DND-41 (cell line): Measurements from ENCODE around the gene QRFPR.
"Not testable (repeated sequence)": the region's sequence is repeated elsewhere in the genome, so short reads cannot be mapped to it uniquely, and the experiment has no call there.

Source experiments
- ATAC-seq: fragments of 200-7000 bp; cut with Tn5 transposase; 3 replicates; pipeline ENCODE4 v1.9.1; 2021; ENCODE audit warnings: low read depth; ENCODE audit not compliant: insufficient read depth
- DNase-seq: peaks from one replicate; pipeline ENCODE4 v3.0.0-alpha.2; 2020
- H2AFZ ChIP-seq: 2 replicates; pipeline ENCODE4 v1.6.0; 2012; ENCODE audit warnings: low read depth, low read length
- H3K27ac ChIP-seq: 2 replicates; pipeline ENCODE4 v1.5.1; 2012; ENCODE audit warnings: low read length, inconsistent platforms
- H3K27me3 ChIP-seq: fragments of 200-600 bp; sonication (generic); 2 replicates; pipeline ENCODE4 v1.6.0; 2012; ENCODE audit warnings: low read length, mild to moderate bottlenecking, inconsistent platforms; ENCODE audit not compliant: insufficient read depth, poor library complexity
- H3K36me3 ChIP-seq: 2 replicates; pipeline ENCODE4 v1.5.1; 2012; ENCODE audit warnings: low read length, inconsistent platforms; ENCODE audit not compliant: insufficient read depth
- H3K4me1 ChIP-seq: 2 replicates; pipeline ENCODE4 v1.5.1; 2012; ENCODE audit warnings: mild to moderate bottlenecking, low read length; ENCODE audit not compliant: insufficient read depth
- H3K4me2 ChIP-seq: 2 replicates; pipeline ENCODE4 v1.6.0; 2012; ENCODE audit warnings: mild to moderate bottlenecking, moderate library complexity, low read length, inconsistent platforms; ENCODE audit not compliant: insufficient read depth
- H3K4me3 ChIP-seq, 2 experiments: fragments of 200-600 bp in 1 of 2; shearing (Covaris generic) in 1 of 2; 2 replicates each; pipeline ENCODE4 v1.5.1; 2012 to 2016; ENCODE audit warnings: inconsistent platforms in 2 of 2, low read length in 2 of 2, mild to moderate bottlenecking in 2 of 2, low read depth in 1 of 2, moderate library complexity in 1 of 2
- H3K79me2 ChIP-seq: 2 replicates; pipeline ENCODE4 v1.6.0; 2012; ENCODE audit warnings: low read length, inconsistent platforms; ENCODE audit not compliant: insufficient read depth
- H3K9ac ChIP-seq: 2 replicates; pipeline ENCODE4 v1.6.0; 2012; ENCODE audit warnings: low read depth, mild to moderate bottlenecking, inconsistent platforms, low read length, moderate library complexity
- H3K9me3 ChIP-seq: 2 replicates; pipeline ENCODE4 v1.5.1; 2012; ENCODE audit warnings: low read length, moderate library complexity, mild to moderate bottlenecking, inconsistent platforms; ENCODE audit not compliant: insufficient read depth, severe bottlenecking
- H4K20me1 ChIP-seq: 2 replicates; pipeline ENCODE4 v1.6.0; 2012; ENCODE audit warnings: low read length; ENCODE audit not compliant: insufficient read depth
- EZH2 ChIP-seq: IDR thresholded peaks from 3 replicates; pipeline ENCODE4 v1.6.1; 2012; ENCODE audit warnings: borderline replicate concordance, low read depth, mild to moderate bottlenecking, moderate library complexity, low read length, inconsistent platforms; ENCODE audit not compliant: severe bottlenecking
- TF ChIP-seq, protein P1 (sequence below): IDR thresholded peaks from 2 replicates; pipeline ENCODE4 v1.5.1; 2012; ENCODE audit warnings: borderline replicate concordance, low read length, moderate library complexity, mild to moderate bottlenecking; ENCODE audit not compliant: poor library complexity, severe bottlenecking; ENCODE audit errors: extremely low read depth

QRFPR gene

DNA sequence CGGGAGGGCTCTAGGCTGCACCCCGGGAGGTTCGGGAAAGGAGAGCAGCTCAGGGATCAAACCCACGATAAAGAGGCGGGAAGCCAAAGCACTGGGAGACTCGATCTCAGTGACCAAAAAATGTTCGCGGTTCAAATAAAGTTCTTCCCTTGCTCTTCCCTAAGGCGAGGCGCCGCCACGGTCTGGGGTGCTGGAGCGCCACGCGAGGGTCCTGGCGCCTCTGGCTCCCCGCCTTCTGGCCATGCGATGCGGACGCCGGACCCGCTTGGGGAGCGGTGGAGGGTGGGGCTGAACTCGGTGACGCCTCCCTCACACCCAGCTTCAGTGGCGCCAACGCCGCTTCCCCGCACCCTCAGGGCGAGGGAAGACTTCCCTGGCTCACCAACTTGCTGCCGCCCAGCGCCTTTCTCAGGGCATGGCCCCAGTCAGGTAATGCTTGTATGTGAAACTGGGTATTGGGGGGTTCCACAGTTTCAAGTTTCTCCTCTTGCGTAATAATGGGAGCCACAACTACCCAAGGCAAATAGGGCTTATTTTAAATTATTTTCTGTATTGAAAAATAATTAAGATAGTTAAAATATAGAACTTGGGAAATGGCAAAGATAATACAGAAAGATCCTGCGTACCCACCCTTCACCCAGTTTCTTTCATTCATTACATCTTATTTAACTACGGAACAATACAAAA, at the start of gene QRFPR:
Gene QRFPR (minus strand): TSS at position 243 of the 687 bp plus-strand sequence. CDS start 371 bp downstream, outside the sequence.
- Histone ChIP-seq H3K27ac (no peak within 1 kb of the TSS), H3K27me3 (no peaks in the 10 kb centered on the region), H3K4me1 (no peaks in the 10 kb centered on the region), H3K9ac (no peak within 1 kb of the TSS), H2AFZ (no peak within 1 kb of the TSS), H3K9me3 (no peaks in the 10 kb centered on the region), H3K4me2 (no peak within 1 kb of the TSS), H4K20me1 (no peaks in the 10 kb centered on the region), H3K4me3 (no peak within 1 kb of the TSS), H3K79me2 (no peaks in the 10 kb centered on the region), H3K36me3 (no peaks in the 10 kb centered on the region)
- DNase-seq (no peak), ATAC-seq (no peak)
- TF ChIP-seq EZH2: no peak

- DNase-seq (no peak), ATAC-seq (no peak)
- TF ChIP-seq EZH2: no peak
- TF ChIP-seq, protein P1, sequence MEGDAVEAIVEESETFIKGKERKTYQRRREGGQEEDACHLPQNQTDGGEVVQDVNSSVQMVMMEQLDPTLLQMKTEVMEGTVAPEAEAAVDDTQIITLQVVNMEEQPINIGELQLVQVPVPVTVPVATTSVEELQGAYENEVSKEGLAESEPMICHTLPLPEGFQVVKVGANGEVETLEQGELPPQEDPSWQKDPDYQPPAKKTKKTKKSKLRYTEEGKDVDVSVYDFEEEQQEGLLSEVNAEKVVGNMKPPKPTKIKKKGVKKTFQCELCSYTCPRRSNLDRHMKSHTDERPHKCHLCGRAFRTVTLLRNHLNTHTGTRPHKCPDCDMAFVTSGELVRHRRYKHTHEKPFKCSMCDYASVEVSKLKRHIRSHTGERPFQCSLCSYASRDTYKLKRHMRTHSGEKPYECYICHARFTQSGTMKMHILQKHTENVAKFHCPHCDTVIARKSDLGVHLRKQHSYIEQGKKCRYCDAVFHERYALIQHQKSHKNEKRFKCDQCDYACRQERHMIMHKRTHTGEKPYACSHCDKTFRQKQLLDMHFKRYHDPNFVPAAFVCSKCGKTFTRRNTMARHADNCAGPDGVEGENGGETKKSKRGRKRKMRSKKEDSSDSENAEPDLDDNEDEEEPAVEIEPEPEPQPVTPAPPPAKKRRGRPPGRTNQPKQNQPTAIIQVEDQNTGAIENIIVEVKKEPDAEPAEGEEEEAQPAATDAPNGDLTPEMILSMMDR: no peak
- Histone ChIP-seq H3K79me2 (no peaks in the 10 kb centered on the region), H3K27me3 (no peaks in the 10 kb centered on the region), H3K4me2 (no peak overlapping the region), H3K4me3 (no peak overlapping the region), H3K27ac (no peak overlapping the region), H3K4me1 (no peaks in the 10 kb centered on the region), H3K9ac (no peak overlapping the region), H3K36me3 (no peaks in the 10 kb centered on the region), H2AFZ (no peak overlapping the region), H3K9me3 (no peaks in the 10 kb centered on the region), H4K20me1 (no peaks in the 10 kb centered on the region)
These were observed 47.9 kb upstream of the QRFPR start for GRCh38 chr4:121428721-121429120.

- H3K27me3 ChIP-seq: no peaks in the 10 kb centered on the region
- no peaks in the 10 kb centered on the region for H3K4me1 ChIP-seq
- H3K79me2 ChIP-seq: no peaks in the 10 kb centered on the region
- H3K4me3 ChIP-seq: no peak overlapping the region
- no peak overlapping the region for H3K27ac ChIP-seq
- H3K9ac ChIP-seq: no peak overlapping the region
- TF ChIP-seq EZH2: no peak
- TF ChIP-seq, protein P1: peak; percentile 52
- H3K36me3 ChIP-seq: no peaks in the 10 kb centered on the region
- H3K9me3 ChIP-seq: no peaks in the 10 kb centered on the region
- no peak for DNase-seq
- ATAC-seq: no peak
- no peak overlapping the region for H3K4me2 ChIP-seq
- no peak overlapping the region for H2AFZ ChIP-seq
- H4K20me1 ChIP-seq: no peaks in the 10 kb centered on the region
These were observed 40.8 kb upstream of the QRFPR start for GRCh38 chr4:121421594-121421993.

- Histone ChIP-seq H4K20me1 (no peaks in the 10 kb centered on the region), H3K9ac (no peak overlapping the region), H3K27ac (no peak overlapping the region), H3K9me3 (no peaks in the 10 kb centered on the region), H3K27me3 (no peaks in the 10 kb centered on the region), H3K4me2 (no peak overlapping the region), H3K79me2 (no peaks in the 10 kb centered on the region), H3K36me3 (no peaks in the 10 kb centered on the region), H3K4me3 (no peak overlapping the region), H3K4me1 (no peaks in the 10 kb centered on the region), H2AFZ (no peak overlapping the region)
- no peak for DNase-seq
- no peak for ATAC-seq
- TF ChIP-seq, protein P1: no peak
- no peak for TF ChIP-seq EZH2
These were observed 30.4 kb upstream of the QRFPR start for GRCh38 chr4:121411151-121411744.

- H4K20me1 ChIP-seq, H3K4me1 ChIP-seq, H3K79me2 ChIP-seq, H3K36me3 ChIP-seq, H3K4me2 ChIP-seq, H2AFZ ChIP-seq, ATAC-seq, H3K27ac ChIP-seq, H3K9me3 ChIP-seq, H3K27me3 ChIP-seq, H3K4me3 ChIP-seq, DNase-seq, H3K9ac ChIP-seq: not testable (repeated sequence)
These were observed 27.7 kb upstream of the QRFPR start for GRCh38 chr4:121408567-121408966.
